ENCODE results near the gene CST5.

Gene CST5

DNA sequence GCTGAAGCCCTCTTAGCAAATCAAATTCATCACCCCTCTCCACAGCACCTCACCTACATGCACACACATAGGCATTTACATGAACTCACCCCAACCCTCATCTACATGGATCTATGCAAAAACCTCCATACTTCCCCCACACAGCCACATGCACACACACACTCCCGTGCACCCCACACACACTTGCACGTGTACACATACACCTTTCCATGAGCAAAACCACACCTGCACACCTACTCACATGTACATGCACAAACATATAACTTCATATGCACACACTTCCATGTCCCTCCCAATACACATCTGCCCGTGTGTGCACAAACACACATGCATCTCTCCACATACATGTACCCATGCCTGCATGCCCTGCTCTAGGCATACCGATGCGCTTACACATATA, 23.3 kb downstream of the CST5 start:
- TF ChIP-seq, protein P1, sequence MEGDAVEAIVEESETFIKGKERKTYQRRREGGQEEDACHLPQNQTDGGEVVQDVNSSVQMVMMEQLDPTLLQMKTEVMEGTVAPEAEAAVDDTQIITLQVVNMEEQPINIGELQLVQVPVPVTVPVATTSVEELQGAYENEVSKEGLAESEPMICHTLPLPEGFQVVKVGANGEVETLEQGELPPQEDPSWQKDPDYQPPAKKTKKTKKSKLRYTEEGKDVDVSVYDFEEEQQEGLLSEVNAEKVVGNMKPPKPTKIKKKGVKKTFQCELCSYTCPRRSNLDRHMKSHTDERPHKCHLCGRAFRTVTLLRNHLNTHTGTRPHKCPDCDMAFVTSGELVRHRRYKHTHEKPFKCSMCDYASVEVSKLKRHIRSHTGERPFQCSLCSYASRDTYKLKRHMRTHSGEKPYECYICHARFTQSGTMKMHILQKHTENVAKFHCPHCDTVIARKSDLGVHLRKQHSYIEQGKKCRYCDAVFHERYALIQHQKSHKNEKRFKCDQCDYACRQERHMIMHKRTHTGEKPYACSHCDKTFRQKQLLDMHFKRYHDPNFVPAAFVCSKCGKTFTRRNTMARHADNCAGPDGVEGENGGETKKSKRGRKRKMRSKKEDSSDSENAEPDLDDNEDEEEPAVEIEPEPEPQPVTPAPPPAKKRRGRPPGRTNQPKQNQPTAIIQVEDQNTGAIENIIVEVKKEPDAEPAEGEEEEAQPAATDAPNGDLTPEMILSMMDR (IDR thresholded peaks at IDR 0.05): no peak

DNA sequence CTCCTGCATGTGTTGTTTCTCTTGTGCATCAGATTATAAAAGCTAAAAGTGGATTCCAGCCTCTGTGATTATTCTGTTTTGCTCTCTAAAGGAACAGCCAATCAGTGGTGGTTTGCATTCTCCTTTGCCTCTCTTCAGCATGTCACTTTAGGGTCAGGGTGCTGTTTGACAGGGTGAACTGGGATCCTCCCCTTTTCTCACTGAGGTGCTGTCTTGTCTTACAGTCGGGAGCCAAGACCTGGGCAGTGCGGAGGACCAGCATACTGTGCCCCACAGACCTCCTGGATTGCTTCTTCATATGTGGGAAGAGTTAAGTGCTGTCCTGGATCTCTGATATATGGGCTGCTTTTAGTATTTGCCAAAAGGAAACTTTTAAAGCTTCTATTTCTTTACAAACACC, 37.9 kb downstream of the CST5 start:
- TF ChIP-seq, protein P1 (IDR thresholded peaks at IDR 0.05): no peak

DNA sequence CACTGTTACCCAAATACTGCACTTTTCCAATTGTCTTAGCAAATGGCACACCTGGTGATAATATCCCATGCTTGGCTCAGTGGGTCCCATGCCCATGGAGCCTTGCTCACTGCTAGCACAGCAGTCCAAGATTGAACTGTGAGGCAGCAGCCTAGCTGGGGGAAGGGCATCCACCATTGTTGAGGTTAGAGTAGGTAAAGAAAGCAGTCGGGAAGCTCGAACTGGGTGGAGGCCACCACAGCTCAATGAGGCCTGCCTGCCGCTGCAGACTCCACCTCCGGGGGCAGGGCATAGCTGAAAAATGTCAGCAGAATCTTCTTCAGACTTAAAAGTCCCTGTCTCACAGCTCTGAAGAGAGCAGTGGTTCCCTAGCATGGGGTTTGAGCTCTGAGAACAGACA, 43.8 kb downstream of the CST5 start:
- TF ChIP-seq, protein P1 (IDR thresholded peaks at IDR 0.05): no peak

DNA sequence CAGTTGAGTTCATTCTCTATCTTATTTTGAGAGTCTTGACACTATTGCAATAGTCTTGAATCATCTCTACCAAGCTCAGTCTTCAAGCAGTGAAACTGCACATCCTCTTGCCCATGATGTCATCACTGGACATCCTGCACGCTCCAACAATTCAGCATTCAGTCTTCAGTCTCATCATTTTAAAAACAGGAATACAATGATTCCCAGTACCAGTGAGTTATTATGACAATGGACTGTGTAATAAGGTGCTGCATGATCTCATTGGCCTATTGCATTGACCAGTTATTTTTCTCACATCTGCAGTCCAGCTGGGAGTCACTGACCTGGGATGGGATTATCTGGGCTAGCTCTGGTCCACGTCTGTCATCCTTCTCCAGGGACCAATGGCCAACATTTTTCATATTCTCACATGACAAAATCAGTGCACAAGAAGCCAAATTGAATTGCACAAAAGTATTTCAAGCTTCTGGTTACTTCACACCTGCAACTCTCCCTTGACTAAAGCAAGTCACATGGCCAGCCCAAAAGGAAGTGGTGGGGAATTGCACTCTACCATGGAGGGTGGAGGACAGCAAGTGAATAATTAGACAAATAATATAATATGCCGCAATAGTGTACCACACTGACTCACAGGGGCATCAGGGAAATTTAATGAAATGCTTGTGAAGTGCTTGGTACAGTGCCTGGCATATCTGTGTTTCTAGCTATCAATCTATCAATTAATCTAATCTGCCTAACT, 46.6 kb downstream of the CST5 start:
- TF ChIP-seq, protein P1 (IDR thresholded peaks at IDR 0.05): no peak

DNA sequence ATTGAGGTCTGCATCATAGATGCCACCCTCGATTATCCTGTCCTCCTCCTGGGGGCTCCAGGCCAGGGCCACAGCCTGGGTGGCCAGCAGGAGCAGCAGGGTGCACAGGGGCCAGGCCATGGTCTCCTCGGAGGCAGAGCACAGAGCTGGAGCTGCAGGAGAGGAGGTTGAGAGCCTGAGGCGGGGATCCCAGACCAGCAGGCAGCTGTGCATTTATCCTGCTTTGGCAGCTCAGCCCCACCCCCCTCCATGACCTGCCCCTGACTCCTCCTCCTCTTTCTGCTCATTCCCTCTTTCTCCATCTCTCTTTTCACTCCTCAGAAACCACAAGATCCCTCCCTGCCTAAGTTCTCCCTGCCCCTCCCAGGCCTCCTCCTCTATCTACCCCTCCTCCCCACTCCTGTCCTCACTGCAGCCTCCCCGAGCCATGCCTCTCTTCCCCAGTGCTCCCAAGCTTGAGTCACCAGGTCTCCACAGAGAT, 53.0 kb downstream of the CST5 start, which contains the start of gene CST2:
TSS of gene CST2 (minus strand) at position 189 of the 481 bp plus-strand sequence. CDS start at position 120, 69 bp downstream.
- TF ChIP-seq, protein P1 (IDR thresholded peaks at IDR 0.05): no peak
